H1 (cell line): ENCODE data around the gene SMAD7. TPM values are rescaled to one million over a fixed set of nuclear protein-coding genes. Genes with fewer than 3 reads are reported as not detected.

ENCODE experiments used
- CTCF ChIA-PET: fragments of 300-600 bp; sonication (Branson Sonifier 250); formaldehyde crosslinking; loops from one replicate; lab custom pipeline; 2021; ENCODE audit not compliant: partially characterized antibody; lab: Charles Lee
- POLR2A ChIA-PET: fragments of 300-600 bp; sonication (Branson Sonifier 250); formaldehyde crosslinking; loops from one replicate; lab custom pipeline; 2021; ENCODE audit warnings: inconsistent platforms; ENCODE audit not compliant: partially characterized antibody; lab: Charles Lee
- DNase-seq, 2 experiments: peaks; one replicate each; pipeline versions ENCODE4 v3.0.0 to v3.0.0-alpha.2; 2010 to 2022; ENCODE audit warnings: low spot score in 2 of 2, low read depth in 1 of 2, mixed read lengths in 1 of 2
- FAIRE-seq: peaks from 2 replicates; lab custom pipeline; 2011; peaks lifted over from hg19 to GRCh38; lab: Jason Lieb, UNC
- H2AFZ ChIP-seq: 2 replicates; pipeline ENCODE4 v1.8.1; 2012; ENCODE audit warnings: low read length, inconsistent platforms
- H2AK5ac ChIP-seq: 2 replicates; pipeline ENCODE4 v1.6.1; 2013; ENCODE audit warnings: low read depth, low read length
- H2BK120ac ChIP-seq: replicated peaks from 2 replicates; pipeline ENCODE3; 2013; ENCODE audit warnings: low read depth, low read length, inconsistent platforms
- H2BK12ac ChIP-seq: 2 replicates; pipeline ENCODE4 v1.6.1; 2013; ENCODE audit warnings: low read depth, low read length
- H2BK15ac ChIP-seq: 2 replicates; pipeline ENCODE4 v1.6.1; 2013; ENCODE audit warnings: low read length
- H2BK20ac ChIP-seq: 2 replicates; pipeline ENCODE4 v1.6.1; 2013; ENCODE audit warnings: low read length
- H2BK5ac ChIP-seq: 2 replicates; pipeline ENCODE4 v1.6.1; 2013; ENCODE audit warnings: low read depth, low read length
- H3K14ac ChIP-seq: 2 replicates; pipeline ENCODE4 v1.6.1; 2013; ENCODE audit warnings: inconsistent platforms; ENCODE audit not compliant: insufficient read length
- H3K18ac ChIP-seq: 2 replicates; pipeline ENCODE4 v1.6.1; 2013; ENCODE audit warnings: low read length; ENCODE audit errors: extremely low read depth
- H3K23ac ChIP-seq: 2 replicates; pipeline ENCODE4 v1.6.1; 2013; ENCODE audit warnings: inconsistent platforms; ENCODE audit not compliant: insufficient read length
- H3K23me2 ChIP-seq: 2 replicates; pipeline ENCODE4 v1.6.1; 2013; ENCODE audit warnings: low read depth, low read length
- H3K27ac ChIP-seq: 2 replicates; pipeline ENCODE4 v1.6.1; 2011; ENCODE audit warnings: low read depth, low read length, inconsistent platforms
- H3K27me3 ChIP-seq, 4 experiments: replicated peaks in 1 of 4; 1 replicate in 1 of 4; 2 replicates in 3 of 4; pipeline versions ENCODE4 v1.6.1 to v1.8.1; 2011 to 2013; ENCODE audit warnings: low read length in 3 of 4, mild to moderate bottlenecking in 3 of 4, inconsistent platforms in 2 of 4, mixed read lengths in 2 of 4, moderate library complexity in 1 of 4; ENCODE audit not compliant: control insufficient read depth in 3 of 4, insufficient read depth in 3 of 4; ENCODE audit errors: extremely low read depth in 1 of 4
- H3K36me3 ChIP-seq, 4 experiments: 2 replicates each; pipeline versions ENCODE4 v1.6.1 to v1.8.1; 2011 to 2013; ENCODE audit warnings: mild to moderate bottlenecking in 4 of 4, low read length in 3 of 4, moderate library complexity in 2 of 4, control low read depth in 1 of 4, inconsistent platforms in 1 of 4; ENCODE audit not compliant: insufficient read depth in 4 of 4, control insufficient read depth in 2 of 4
- H3K4ac ChIP-seq: replicated peaks from 2 replicates; pipeline ENCODE3; 2013; ENCODE audit warnings: low read length, low read depth, mixed read lengths, inconsistent platforms; ENCODE audit not compliant: insufficient read length
- H3K4me1 ChIP-seq, 4 experiments: replicated peaks in 1 of 4; 1 replicate in 1 of 4; 2 replicates in 3 of 4; pipeline versions ENCODE4 v1.6.1 to v1.8.1; 2011 to 2013; ENCODE audit warnings: low read length in 3 of 4, inconsistent platforms in 2 of 4, mixed read lengths in 1 of 4; ENCODE audit not compliant: insufficient read depth in 4 of 4, control insufficient read depth in 3 of 4
- H3K4me2 ChIP-seq, 2 experiments: 2 replicates each; pipeline versions ENCODE4 v1.6.1 to v1.8.1; 2011 to 2013; ENCODE audit warnings: low read depth in 2 of 2, low read length in 2 of 2, control low read depth in 1 of 2, inconsistent platforms in 1 of 2, mild to moderate bottlenecking in 1 of 2; ENCODE audit not compliant: insufficient read depth in 1 of 2
- H3K4me3 ChIP-seq, 4 experiments: fragments of 200-600, 300-600 bp in 1 of 4; sonication (generic), shearing (Covaris generic), sonication (Bioruptor Twin) in 1 of 4; 2 replicates each; pipeline versions ENCODE4 v1.5.1 to v1.8.1; 2011 to 2016; ENCODE audit warnings: low read length in 4 of 4, low read depth in 3 of 4, control low read depth in 2 of 4, inconsistent platforms in 2 of 4, mild to moderate bottlenecking in 2 of 4, mixed read lengths in 1 of 4, moderate library complexity in 1 of 4; ENCODE audit not compliant: insufficient read depth in 2 of 4; ENCODE audit errors: extremely low read depth in 1 of 4
- H3K56ac ChIP-seq: replicated peaks from 2 replicates; pipeline ENCODE3; 2013; ENCODE audit warnings: low read depth, mild to moderate bottlenecking, mixed read lengths, low read length, inconsistent platforms; ENCODE audit not compliant: insufficient read length
- H3K79me1 ChIP-seq: 2 replicates; pipeline ENCODE4 v1.6.1; 2013; ENCODE audit warnings: low read depth, low read length, control low read depth
- H3K79me2 ChIP-seq, 2 experiments: 2 replicates each; pipeline versions ENCODE4 v1.6.1 to v1.8.1; 2012 to 2013; ENCODE audit warnings: low read length in 2 of 2, mild to moderate bottlenecking in 2 of 2, inconsistent platforms in 1 of 2; ENCODE audit not compliant: insufficient read depth in 2 of 2, control insufficient read depth in 1 of 2
- H3K9ac ChIP-seq, 4 experiments: replicated peaks in 1 of 4; 1 replicate in 1 of 4; 2 replicates in 3 of 4; pipeline versions ENCODE4 v1.6.1 to v1.8.1; 2011 to 2013; ENCODE audit warnings: low read depth in 3 of 4, low read length in 3 of 4, control low read depth in 2 of 4, mild to moderate bottlenecking in 2 of 4, moderate library complexity in 2 of 4, inconsistent platforms in 1 of 4; ENCODE audit errors: extremely low read depth in 1 of 4
- H3K9me3 ChIP-seq, 2 experiments: 2 replicates each; pipeline versions ENCODE4 v1.6.1 to v1.8.1; 2012 to 2013; ENCODE audit warnings: mild to moderate bottlenecking in 2 of 2, moderate library complexity in 2 of 2, control low read depth in 1 of 2, inconsistent platforms in 1 of 2, low read depth in 1 of 2, low read length in 1 of 2, mixed read lengths in 1 of 2; ENCODE audit not compliant: insufficient read depth in 2 of 2
- H4K20me1 ChIP-seq, 2 experiments: replicated peaks in 1 of 2; 2 replicates each; pipeline versions ENCODE3 to v1.8.1; 2011 to 2013; ENCODE audit warnings: inconsistent platforms in 2 of 2, low read length in 2 of 2, mild to moderate bottlenecking in 1 of 2; ENCODE audit not compliant: insufficient read depth in 2 of 2, control insufficient read depth in 1 of 2
- H4K5ac ChIP-seq: 2 replicates; pipeline ENCODE4 v1.6.1; 2013; ENCODE audit warnings: low read length, low read depth, mixed read lengths, inconsistent platforms; ENCODE audit not compliant: insufficient read length
- H4K8ac ChIP-seq: 2 replicates; pipeline ENCODE4 v1.8.0; 2013; ENCODE audit warnings: mild to moderate bottlenecking, moderate library complexity, low read length, inconsistent platforms; ENCODE audit not compliant: insufficient read depth; ENCODE audit errors: extremely low read depth
- H4K91ac ChIP-seq: replicated peaks from 2 replicates; pipeline ENCODE3; 2013; ENCODE audit warnings: low read length, mixed read lengths, inconsistent platforms; ENCODE audit not compliant: insufficient read length
- BACH1 ChIP-seq: IDR thresholded peaks from 2 replicates; pipeline ENCODE4 v1.6.1; 2012; ENCODE audit warnings: low read length, improper control_type of control experiment
- CBX5 ChIP-seq: fragments of 300-800, 300-1000 bp; sonication (generic); IDR thresholded peaks from 2 replicates; pipeline ENCODE4 v1.7.1; 2016; ENCODE audit warnings: antibody characterized with exemption, low read length, low read depth
- CREB1 ChIP-seq: IDR thresholded peaks from 2 replicates; pipeline ENCODE4 v1.6.1; 2012; ENCODE audit warnings: inconsistent platforms
- GABPA ChIP-seq: IDR thresholded peaks from 2 replicates; pipeline ENCODE4 v1.6.1; 2011; ENCODE audit warnings: mild to moderate bottlenecking, low read length, moderate library complexity, borderline replicate concordance; ENCODE audit not compliant: insufficient read depth
- MAX ChIP-seq: IDR thresholded peaks from 2 replicates; pipeline ENCODE4 v1.6.1; 2012; ENCODE audit warnings: inconsistent platforms
- POLR2AphosphoS5 ChIP-seq: IDR thresholded peaks from 2 replicates; pipeline ENCODE4 v1.6.1; 2011; ENCODE audit warnings: low read depth, low read length
- TAF1 ChIP-seq: IDR thresholded peaks from 2 replicates; pipeline ENCODE4 v1.6.1; 2011; ENCODE audit warnings: mild to moderate bottlenecking, low read depth, low read length
- USF2 ChIP-seq: IDR thresholded peaks from 2 replicates; pipeline ENCODE4 v1.6.1; 2011; ENCODE audit warnings: low read length, improper control_type of control experiment
- YY1 ChIP-seq: IDR thresholded peaks from 2 replicates; pipeline ENCODE4 v1.6.1; 2011; ENCODE audit warnings: low read depth, mild to moderate bottlenecking, low read length
- WGBS, 2 experiments: shearing (Covaris generic) in 1 of 2; methylation state at CpG; one replicate each; pipeline versions ENCODE4 v1.1.6 to v1.1.7; 2013 to 2015; ENCODE audit warnings: low lambda C conversion rate in 2 of 2, mixed read lengths in 2 of 2, inconsistent platforms in 1 of 2, low coverage in 1 of 2, missing lambda C conversion rate in 1 of 2; ENCODE audit not compliant: insufficient replicate concordance in 2 of 2, insufficient coverage in 1 of 2, insufficient read length in 1 of 2; ENCODE audit errors: extremely low coverage in 1 of 2, missing lambda C conversion rate in 1 of 2; 5-methylcytosine and 5-hydroxymethylcytosine counted together
- polyA plus RNA-seq, 7 experiments: library from polyadenylated mRNA; depleted of rRNA in 3 of 7; stranded (reverse) in 5 of 7; unstranded in 2 of 7; fragments of >200 nt in 5 of 7; fragments of 200-250 nt in 2 of 7; gene quantifications; 1 replicate in 5 of 7; 2 replicates in 1 of 7; 4 replicates in 1 of 7; pipeline versions ENCODE4 v1.2.1 to v1.2.3, GENCODE V29; 2011 to 2013; ENCODE audit warnings: missing spikeins in 2 of 7, mixed read lengths in 2 of 7
- total RNA-seq: library from RNA; stranded (reverse); fragmentation: NEBNext Ultra II Directional; extraction: Animal tissue kit (Norgen Biotek cat#: 25700); gene quantifications from 2 replicates; pipeline ENCODE4 v1.2.1, GENCODE V29; 2021
- TF ChIP-seq, protein P1 (sequence below), 3 experiments: IDR thresholded peaks; 1 replicate in 2 of 3; 2 replicates in 1 of 3; pipeline versions ENCODE4 v1.5.1 to v1.6.1; 2011; ENCODE audit warnings: low read length in 3 of 3, mild to moderate bottlenecking in 3 of 3, inconsistent platforms in 2 of 3, low read depth in 1 of 3, moderate library complexity in 1 of 3; ENCODE audit not compliant: insufficient read depth in 1 of 3; ENCODE audit errors: control extremely low read depth in 1 of 3

Gene SMAD7
- total and polyA plus RNA-seq, 2 of the 8 experiments (the other 6 are each of a cell fraction or from before 2014, with no cell fraction given), result 6.5 to 15.5 TPM

DNA sequence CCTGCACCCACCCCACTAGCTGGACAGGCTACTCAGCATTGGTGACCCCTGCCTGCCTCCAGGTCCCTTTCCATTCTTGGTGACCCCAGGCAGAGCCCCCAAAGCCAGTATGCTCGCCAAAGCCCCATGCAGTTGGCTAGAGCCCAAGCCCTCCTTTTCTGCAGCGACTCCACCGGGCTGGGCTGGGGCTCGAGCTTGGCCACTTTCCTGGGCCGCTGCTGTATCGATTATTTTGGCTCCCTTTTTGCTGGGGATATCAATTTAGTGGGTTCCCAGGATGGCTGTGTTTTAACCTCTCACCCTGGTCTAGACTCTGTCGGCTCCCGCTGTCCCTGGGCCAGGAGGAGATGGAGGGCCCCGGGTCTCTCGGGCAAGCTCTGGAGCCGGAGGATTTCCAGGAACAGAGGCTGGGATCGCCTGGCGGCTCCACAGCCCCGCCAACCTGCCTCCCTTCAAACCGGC is 76.0 kb downstream of the SMAD7 start:
- Histone ChIP-seq H3K18ac (no peak overlapping the region), H3K4ac (no peak overlapping the region), H4K20me1 (no peaks in the 10 kb centered on the region), H2BK120ac (no peak overlapping the region), H3K79me1 (no peaks in the 10 kb centered on the region), H2AK5ac (no peak overlapping the region), H3K79me2 (no peaks in the 10 kb centered on the region), H3K23me2 (no peaks in the 10 kb centered on the region), H3K9me3 (no peaks in the 10 kb centered on the region), H3K4me3 (no peak overlapping the region), H2BK12ac (no peak overlapping the region), H3K36me3 (no peaks in the 10 kb centered on the region), H4K91ac (no peak overlapping the region), H3K56ac (no peak overlapping the region), H3K27me3 (0 out of 7 replicates have a peak, but pooled peaks cover 0 to 2% (median 0%) of the 10 kb centered on the region in 4 experiments), H3K4me2 (no peak overlapping the region), H4K5ac (no peak overlapping the region), H2BK20ac (no peak overlapping the region), H3K14ac (no peak overlapping the region), H3K27ac (no peak overlapping the region), H3K4me1 (peaks cover 0 to 12% (median 9%) of the 10 kb centered on the region in 4 experiments; a peak in 6 of 7 replicates), H2BK15ac (no peak overlapping the region), H4K8ac (no peak overlapping the region), H2AFZ (no peak overlapping the region), H2BK5ac (no peak overlapping the region), H3K9ac (no peak overlapping the region), H3K23ac (no peak overlapping the region)
- 93% methylated on average over 11 of the region's 15 CpGs; no CpG with 5 or more reads in 1 of the 2 experiments for WGBS, 2 experiments
- ChIA-PET CTCF (interaction anchor here (0.7 to 2.0 kb wide), 8 partner anchors 8 to 516 kb away, joined by 3 to 9 read pairs (median 4); no protein-coding TSS in a partner anchor), POLR2A (interaction anchor here (1.3 kb wide), 1 partner anchor 22 kb away, joined by 3 read pairs; no protein-coding TSS in a partner anchor)
- FAIRE-seq, result no peak
- no peak for DNase-seq
- TF ChIP-seq POLR2AphosphoS5, result no peak
- no peak for TF ChIP-seq BACH1
- TF ChIP-seq TAF1, result no peak
- no peak for TF ChIP-seq USF2
- TF ChIP-seq, protein P1, sequence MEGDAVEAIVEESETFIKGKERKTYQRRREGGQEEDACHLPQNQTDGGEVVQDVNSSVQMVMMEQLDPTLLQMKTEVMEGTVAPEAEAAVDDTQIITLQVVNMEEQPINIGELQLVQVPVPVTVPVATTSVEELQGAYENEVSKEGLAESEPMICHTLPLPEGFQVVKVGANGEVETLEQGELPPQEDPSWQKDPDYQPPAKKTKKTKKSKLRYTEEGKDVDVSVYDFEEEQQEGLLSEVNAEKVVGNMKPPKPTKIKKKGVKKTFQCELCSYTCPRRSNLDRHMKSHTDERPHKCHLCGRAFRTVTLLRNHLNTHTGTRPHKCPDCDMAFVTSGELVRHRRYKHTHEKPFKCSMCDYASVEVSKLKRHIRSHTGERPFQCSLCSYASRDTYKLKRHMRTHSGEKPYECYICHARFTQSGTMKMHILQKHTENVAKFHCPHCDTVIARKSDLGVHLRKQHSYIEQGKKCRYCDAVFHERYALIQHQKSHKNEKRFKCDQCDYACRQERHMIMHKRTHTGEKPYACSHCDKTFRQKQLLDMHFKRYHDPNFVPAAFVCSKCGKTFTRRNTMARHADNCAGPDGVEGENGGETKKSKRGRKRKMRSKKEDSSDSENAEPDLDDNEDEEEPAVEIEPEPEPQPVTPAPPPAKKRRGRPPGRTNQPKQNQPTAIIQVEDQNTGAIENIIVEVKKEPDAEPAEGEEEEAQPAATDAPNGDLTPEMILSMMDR (IDR thresholded peaks at IDR 0.05; ENCODE audit: control extremely low read depth in 1 of 3, insufficient read depth in 1 of 3, low read depth in 1 of 3, low read length in 3 of 3), result no peak
- TF ChIP-seq CBX5, result no peak
- TF ChIP-seq YY1, result no peak
- TF ChIP-seq MAX, result no peak
- no peak for TF ChIP-seq CREB1
- TF ChIP-seq GABPA, result no peak
